DMS 273 treated with DMSO at 0.1 percent for 48 hours (cell line): ENCODE data around the gene ZCCHC7.
"Not testable (repeated sequence)": the region's sequence is repeated elsewhere in the genome, so short reads cannot be mapped to it uniquely, and the experiment has no call there.

Source experiments
- DNase-seq: peaks from one replicate; lab custom pipeline; 2025; lab: John Stamatoyannopoulos, UW

Gene ZCCHC7

DNA sequence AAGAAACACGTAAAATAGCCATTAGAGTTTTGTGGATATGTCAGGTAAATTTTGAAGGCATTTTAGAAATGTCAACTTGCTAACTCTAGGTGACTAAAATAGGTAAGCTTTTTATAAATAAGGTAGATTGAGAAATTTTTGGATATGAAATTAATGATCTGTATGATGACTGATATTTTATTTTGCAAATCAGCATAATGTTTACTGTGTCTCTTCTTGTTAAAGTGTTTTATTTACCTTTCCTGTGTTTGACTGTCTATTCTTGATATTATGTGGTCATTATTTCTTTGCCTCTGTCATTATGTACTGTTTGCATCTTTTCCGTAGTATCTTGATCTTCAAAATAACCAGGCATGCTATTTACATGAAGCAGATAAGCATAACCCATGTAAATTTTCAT, 58.4 kb downstream of the ZCCHC7 start:
- DNase-seq: no peak

- no peak for DNase-seq
Measured at GRCh38 chr9:37179576-37179975, 59.2 kb downstream of the ZCCHC7 start.

DNA sequence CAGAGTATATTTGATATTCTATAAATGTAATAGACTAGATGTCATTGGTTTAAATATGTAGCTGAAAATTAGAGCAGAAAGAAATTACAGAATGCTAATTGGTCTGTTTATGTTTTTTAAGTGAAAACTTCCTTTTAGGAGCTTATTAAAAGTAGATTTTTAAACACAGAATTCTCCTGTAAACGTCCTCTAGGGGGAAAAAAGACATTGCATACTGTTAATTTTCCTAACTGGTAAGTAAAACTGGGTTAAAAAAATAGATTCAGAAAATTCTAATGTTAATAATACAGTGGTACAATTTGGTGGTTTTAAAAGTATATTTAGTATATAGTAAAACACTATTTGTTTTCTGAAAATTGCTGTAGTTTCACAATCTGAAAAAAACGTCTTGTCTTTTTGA, 59.8 kb downstream of the ZCCHC7 start:
- DNase-seq: no peak

GRCh38 chr9:37182718-37183117, 62.3 kb downstream of the ZCCHC7 start:
- DNase-seq: no peak

GRCh38 chr9:37184905-37185867, 64.8 kb downstream of the ZCCHC7 start:
- no peak for DNase-seq

DNA sequence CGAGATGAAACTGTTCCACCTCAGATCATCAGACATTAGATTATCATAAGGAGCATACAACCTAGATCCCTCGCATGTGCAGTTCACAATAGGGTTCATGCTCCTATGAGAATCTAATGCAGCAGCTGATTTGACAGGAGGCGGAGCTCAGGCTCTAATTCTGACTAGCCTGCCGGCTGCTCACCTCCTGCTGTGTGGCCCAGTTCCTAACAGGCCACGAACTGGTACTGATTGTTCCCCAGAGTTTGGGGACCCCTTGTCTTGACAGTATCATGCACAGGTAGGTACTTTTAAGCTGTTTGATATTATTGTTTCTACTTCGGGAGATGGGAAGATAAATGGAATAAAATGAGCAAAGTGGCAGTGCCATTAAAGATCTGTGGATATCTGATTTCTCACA, 66.9 kb downstream of the ZCCHC7 start:
- DNase-seq: no peak

DNA sequence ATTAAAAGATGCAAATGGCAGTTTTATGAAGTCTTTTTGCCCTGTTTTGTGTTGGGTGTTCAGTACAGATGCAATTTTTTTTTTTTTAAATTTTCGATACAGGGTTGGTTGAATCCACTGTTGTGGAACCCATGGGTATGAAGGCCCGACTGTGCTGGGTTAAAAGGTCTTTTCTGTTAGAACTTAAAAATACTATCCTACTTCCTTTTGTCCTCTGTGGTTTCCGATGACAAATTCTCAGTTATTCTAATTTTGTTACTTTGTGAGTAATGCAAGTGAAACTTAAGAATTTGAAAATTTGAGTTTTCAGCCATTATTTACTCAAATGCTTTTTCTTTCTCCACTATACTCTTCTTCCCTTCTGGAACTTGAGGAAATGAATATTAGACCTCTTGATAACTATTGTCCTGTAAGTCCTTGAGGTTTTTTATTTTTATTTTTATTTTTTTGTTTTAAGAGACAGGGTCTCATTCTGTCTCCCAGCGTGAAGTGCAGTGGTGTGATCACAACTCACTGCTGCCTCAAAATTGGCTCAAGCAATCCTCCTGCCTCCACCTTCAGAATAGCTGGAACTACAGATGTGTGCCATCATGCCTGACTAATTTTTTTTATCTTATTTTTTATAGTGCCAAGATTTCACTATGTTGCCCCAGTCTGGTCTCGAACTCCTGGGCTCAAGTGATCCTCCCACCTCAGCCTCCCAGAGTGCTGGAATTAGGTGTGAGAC, 67.5 kb downstream of the ZCCHC7 start:
- no peak for DNase-seq

DNA sequence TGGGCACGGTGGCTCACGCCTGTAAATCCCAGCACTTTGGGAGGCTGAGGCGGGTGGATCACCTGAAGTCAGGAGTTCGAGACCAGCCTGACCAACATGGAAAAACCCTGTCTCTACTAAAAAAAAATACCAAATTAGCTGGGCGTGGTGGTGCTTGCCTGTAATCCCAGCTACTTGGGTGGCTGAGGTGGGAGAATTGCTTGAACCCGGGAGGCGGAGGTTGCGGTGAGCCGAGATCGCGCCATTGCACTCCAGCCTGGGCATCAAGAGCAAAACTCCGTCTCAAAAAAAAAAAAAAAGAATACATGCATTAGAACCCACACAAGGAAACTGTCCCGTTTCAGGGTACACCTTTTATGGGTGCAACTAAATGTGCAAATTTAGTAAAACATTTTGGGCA, 70.4 kb downstream of the ZCCHC7 start:
- DNase-seq: not testable (repeated sequence)

DNA sequence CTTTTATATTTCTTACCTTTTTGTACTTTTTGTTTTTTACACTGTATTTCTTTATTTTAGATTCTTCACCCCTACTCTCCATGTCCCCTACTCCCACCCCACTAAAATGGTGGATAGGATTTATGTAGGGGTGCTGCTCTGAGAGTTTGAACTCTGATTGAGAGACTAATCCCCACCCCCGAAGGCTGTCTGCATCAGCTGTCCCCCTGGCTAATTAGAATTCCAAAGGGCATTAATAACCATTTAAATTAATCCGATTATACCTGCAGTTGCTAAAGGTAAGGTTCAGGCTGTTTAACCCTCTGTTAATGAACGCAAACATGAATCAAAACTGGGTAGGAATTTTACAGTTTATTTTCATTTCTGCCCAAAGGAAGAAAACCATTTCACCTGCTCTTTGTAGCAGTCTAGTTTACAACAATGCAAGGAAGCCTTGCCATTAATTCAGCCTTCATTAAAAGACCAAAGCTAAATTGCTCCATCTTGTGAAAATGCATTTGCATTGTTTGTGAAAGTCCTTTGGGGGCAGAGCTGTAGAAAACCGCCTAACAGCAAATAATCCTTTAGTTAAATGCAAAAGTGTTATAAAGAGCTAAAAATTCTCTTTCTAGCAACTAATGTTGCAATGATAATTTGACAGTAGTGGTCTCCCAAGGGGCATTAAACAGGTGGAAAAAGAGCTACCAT, 71.2 kb downstream of the ZCCHC7 start:
- DNase-seq: no peak

- DNase-seq: no peak
Measured at GRCh38 chr9:37192803-37193202, 72.4 kb downstream of the ZCCHC7 start.

- peak; percentile 82 for DNase-seq
Measured at GRCh38 chr9:37197158-37198038, 77.0 kb downstream of the ZCCHC7 start.

- no peak for DNase-seq
Measured at GRCh38 chr9:37198039-37198729, 77.8 kb downstream of the ZCCHC7 start.

DNA sequence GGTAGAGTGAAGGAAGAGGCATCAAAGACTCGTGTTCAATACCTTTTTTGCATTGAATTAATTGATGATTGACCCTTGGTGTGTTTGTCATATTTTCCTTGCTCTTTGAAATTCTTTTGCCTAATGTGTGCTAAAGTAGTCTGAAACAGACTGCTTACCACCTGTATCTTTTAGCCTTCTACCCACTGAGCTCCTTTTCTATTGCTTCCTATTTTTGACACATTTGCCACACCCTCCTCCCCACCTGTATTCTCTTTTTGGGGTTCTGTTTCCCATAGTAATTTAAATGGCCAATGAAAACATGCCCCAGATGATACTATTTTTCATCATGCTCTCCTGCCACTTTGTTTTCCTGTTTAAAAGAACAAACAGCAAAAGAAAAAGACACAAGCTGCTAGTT, 78.5 kb downstream of the ZCCHC7 start:
- DNase-seq: no peak

GRCh38 chr9:37200433-37201005, 80.1 kb downstream of the ZCCHC7 start:
- DNase-seq: peak; percentile 27

DNA sequence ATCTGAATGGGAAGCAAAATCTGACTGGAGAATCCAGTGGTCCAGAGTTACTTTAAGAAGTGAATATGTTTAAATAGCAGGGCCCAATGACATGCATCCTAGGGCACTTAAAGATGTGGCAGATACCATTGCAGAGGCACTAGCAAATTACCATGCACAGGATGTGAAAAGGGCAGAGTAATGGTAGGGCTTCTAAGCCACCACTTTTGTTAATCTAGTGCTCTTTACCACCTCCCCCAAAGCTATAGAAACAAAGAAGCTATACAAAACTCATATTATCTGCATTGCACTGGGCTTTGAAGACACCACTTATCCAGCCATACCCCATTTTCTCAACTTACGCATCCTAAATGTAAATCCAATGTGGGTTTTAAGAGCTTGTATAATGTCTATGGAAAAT, 81.2 kb downstream of the ZCCHC7 start:
- DNase-seq: no peak

DNA sequence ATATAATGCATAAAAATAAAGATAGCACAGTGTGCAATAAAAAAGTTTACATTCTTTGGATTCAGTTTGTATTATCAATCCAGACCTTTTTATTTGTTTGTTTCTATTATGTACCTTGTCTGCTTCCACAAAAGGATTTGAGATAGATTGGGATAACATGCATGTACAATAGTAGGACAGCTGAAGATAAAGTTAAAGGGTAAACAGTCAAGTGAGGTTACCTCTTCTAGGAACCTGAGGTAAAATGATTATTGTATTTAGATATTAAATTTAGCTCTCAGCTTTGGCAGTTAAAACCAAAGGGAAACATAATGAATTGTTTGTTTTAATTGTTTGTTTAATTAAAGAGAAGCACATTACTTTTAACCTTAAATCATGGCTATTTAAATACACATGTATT, 81.7 kb downstream of the ZCCHC7 start:
- DNase-seq: no peak

DNA sequence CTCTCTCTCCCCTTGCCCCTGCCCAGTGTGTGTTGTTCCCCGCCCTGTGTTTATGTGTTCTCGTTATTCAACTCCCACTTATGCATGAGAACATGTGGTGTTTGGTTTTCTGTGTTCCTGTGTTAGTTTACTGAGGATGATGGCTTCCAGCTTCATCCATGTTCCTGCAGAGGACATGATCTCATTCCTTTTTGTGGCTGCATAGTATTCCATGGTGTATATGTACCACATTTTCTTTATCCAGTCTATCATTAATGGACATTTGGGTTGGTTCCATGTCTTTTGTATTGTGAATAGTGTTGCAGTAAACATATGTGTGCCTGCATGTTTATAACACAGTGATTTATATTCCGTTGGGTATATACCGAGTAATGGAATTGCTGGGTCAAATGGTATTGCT, 83.1 kb downstream of the ZCCHC7 start:
- DNase-seq: not testable (repeated sequence)

GRCh38 chr9:37206121-37206620, 85.8 kb downstream of the ZCCHC7 start:
- DNase-seq: no peak

- no peak for DNase-seq
Measured at GRCh38 chr9:37209431-37210386, 89.3 kb downstream of the ZCCHC7 start.
